HepG2 (cell line): Measurements from ENCODE around the gene TP73. TPM values are rescaled to one million over a fixed set of nuclear protein-coding genes. Genes with fewer than 3 reads are reported as not detected.

Source experiments
- ATAC-seq: fragments of 200-7000 bp; cut with Tn5 transposase; 3 replicates; pipeline ENCODE4 v1.9.1; 2020; ENCODE audit warnings: mild to moderate bottlenecking, moderate library complexity
- BruUV-seq: library from RNA; stranded (reverse); fragments of 400-500 nt; replicated peaks from 2 replicates; lab custom pipeline; 2021; lab: Mats Ljungman, UMichigan
- CTCF ChIA-PET: fragments of 300-600 bp; formaldehyde crosslinking; extraction: SDS; loops from one replicate; lab custom pipeline; 2021; ENCODE audit warnings: low total read pairs, inconsistent platforms, low intra/inter-chr PET ratio; lab: Yijun Ruan, JAX
- POLR2A ChIA-PET: fragments of 350-600 bp; sonication (Branson Sonifier 250); formaldehyde crosslinking; loops from one replicate; lab custom pipeline; 2020; ENCODE audit warnings: antibody characterized with exemption, inconsistent platforms; lab: Yijun Ruan, JAX
- DNase-seq: peaks from one replicate; pipeline ENCODE4 v3.0.0-alpha.2; 2015; ENCODE audit warnings: low spot score
- FAIRE-seq: peaks from 3 replicates; lab custom pipeline; 2011; peaks lifted over from hg19 to GRCh38; lab: Jason Lieb, UNC
- H2AFZ ChIP-seq: one replicate; pipeline ENCODE4 v1.6.1; 2011; ENCODE audit warnings: low read length, inconsistent platforms
- H3K27ac ChIP-seq: fragments of 300-600 bp; 3 replicates; pipeline ENCODE4 v1.8.0; 2011; ENCODE audit warnings: mixed run types, mild to moderate bottlenecking, mixed read lengths, low read length, inconsistent platforms; ENCODE audit not compliant: insufficient read depth; ENCODE audit errors: extremely low read length
- H3K27me3 ChIP-seq, 2 experiments: fragments of 200-600 bp in 1 of 2; 2 replicates in 1 of 2; 3 replicates in 1 of 2; pipeline versions ENCODE4 v1.6.0 to v1.8.0; 2011; ENCODE audit warnings: low read length in 2 of 2, mild to moderate bottlenecking in 2 of 2, moderate library complexity in 2 of 2, inconsistent platforms in 1 of 2; ENCODE audit not compliant: insufficient read depth in 2 of 2, control insufficient read depth in 1 of 2
- H3K36me3 ChIP-seq, 2 experiments: fragments of 200-600 bp in 1 of 2; replicated peaks in 1 of 2; 2 replicates in 1 of 2; 3 replicates in 1 of 2; pipeline versions ENCODE4 v1.5.1 to v1.8.0; 2011; ENCODE audit warnings: low read length in 2 of 2, inconsistent platforms in 1 of 2; ENCODE audit not compliant: insufficient read depth in 2 of 2, control insufficient read depth in 1 of 2
- H3K4me1 ChIP-seq: 2 replicates; pipeline ENCODE4 v1.5.1; 2012; ENCODE audit warnings: low read length, inconsistent platforms; ENCODE audit not compliant: insufficient read depth
- H3K4me2 ChIP-seq: 2 replicates; pipeline ENCODE4 v1.6.0; 2011; ENCODE audit warnings: low read depth, low read length, inconsistent platforms
- H3K4me3 ChIP-seq, 3 experiments: fragments of 200-600 bp in 1 of 3; sonication (generic), shearing (Covaris generic) in 1 of 3; replicated peaks in 1 of 3; 2 replicates each; pipeline ENCODE4 v1.5.1; 2011 to 2016; ENCODE audit warnings: low read length in 3 of 3, inconsistent platforms in 2 of 3, low read depth in 2 of 3, mild to moderate bottlenecking in 2 of 3, control low read depth in 1 of 3, mixed read lengths in 1 of 3; ENCODE audit not compliant: insufficient read depth in 1 of 3
- H3K79me2 ChIP-seq: one replicate; pipeline ENCODE4 v1.6.1; 2011; ENCODE audit warnings: low read length, inconsistent platforms; ENCODE audit not compliant: insufficient read depth
- H3K9ac ChIP-seq: 2 replicates; pipeline ENCODE4 v1.6.0; 2011; ENCODE audit warnings: mild to moderate bottlenecking, low read depth, low read length, inconsistent platforms; ENCODE audit not compliant: insufficient read depth
- H3K9me3 ChIP-seq: 2 replicates; pipeline ENCODE4 v1.5.1; 2012; ENCODE audit warnings: mild to moderate bottlenecking, low read length
- H4K20me1 ChIP-seq: 2 replicates; pipeline ENCODE4 v1.6.0; 2011; ENCODE audit warnings: inconsistent platforms, mild to moderate bottlenecking, low read length, moderate library complexity; ENCODE audit not compliant: insufficient read depth
- ATF7 ChIP-seq, 2 experiments: fragments of 450-650 bp in 1 of 2; sonication (generic) in 1 of 2; formaldehyde crosslinking in 1 of 2; IDR thresholded peaks; 2 replicates each; pipeline versions ENCODE4 v1.4.0 to v1.6.1; 2016 to 2020; ENCODE audit warnings: antibody characterized with exemption in 1 of 2, mild to moderate bottlenecking in 1 of 2, missing genetic modification reagents in 1 of 2
- BATF2 ChIP-seq: sonication (generic); formaldehyde crosslinking; IDR thresholded peaks from 2 replicates; pipeline ENCODE4 v1.8.0; 2022; ENCODE audit warnings: mild to moderate bottlenecking, missing genetic modification reagents, moderate library complexity
- CAMTA2 ChIP-seq: sonication (generic); formaldehyde crosslinking; IDR thresholded peaks from 2 replicates; pipeline ENCODE4 v1.4.0; 2020; ENCODE audit warnings: mild to moderate bottlenecking, missing genetic modification reagents, borderline replicate concordance
- CREB3 ChIP-seq: sonication (generic); formaldehyde crosslinking; IDR thresholded peaks from 2 replicates; pipeline ENCODE4 v1.5.0; 2020; ENCODE audit warnings: missing genetic modification reagents
- ELK4 ChIP-seq: sonication (generic); formaldehyde crosslinking; IDR thresholded peaks from 2 replicates; pipeline ENCODE4 v1.9.0; 2021; ENCODE audit warnings: missing genetic modification reagents, borderline replicate concordance
- IKZF4 ChIP-seq: sonication (generic); formaldehyde crosslinking; IDR thresholded peaks from 2 replicates; pipeline ENCODE4 v1.5.1; 2020; ENCODE audit warnings: borderline replicate concordance, mild to moderate bottlenecking, low read depth, missing genetic modification reagents; ENCODE audit errors: not compliant biosample characterization
- MAX ChIP-seq: IDR thresholded peaks from 2 replicates; pipeline ENCODE4 v1.6.1; 2012; ENCODE audit warnings: inconsistent platforms
- PAXIP1 ChIP-seq: sonication (generic); formaldehyde crosslinking; conservative IDR thresholded peaks from 2 replicates; pipeline ENCODE4 v1.4.0; 2020; ENCODE audit warnings: mild to moderate bottlenecking, missing genetic modification reagents, moderate library complexity
- RNF2 ChIP-seq: fragments of 450-650 bp; conservative IDR thresholded peaks from 2 replicates; pipeline ENCODE4 v1.6.1; 2016; ENCODE audit warnings: low read depth
- RORA ChIP-seq: sonication (generic); formaldehyde crosslinking; IDR thresholded peaks from 2 replicates; pipeline ENCODE4 v1.5.0; 2020; ENCODE audit warnings: mild to moderate bottlenecking, missing genetic modification reagents, moderate library complexity
- THAP9 ChIP-seq: sonication (generic); formaldehyde crosslinking; IDR thresholded peaks from 2 replicates; pipeline ENCODE4; 2020; ENCODE audit warnings: missing genetic modification reagents, mild to moderate bottlenecking, borderline replicate concordance
- U2AF1 ChIP-seq: fragments of 200-400 bp; formaldehyde crosslinking; optimal IDR thresholded peaks from 2 replicates; pipeline ENCODE3; 2017; ENCODE audit warnings: mild to moderate bottlenecking, low read depth, low read length
- ZNF326 ChIP-seq: sonication (generic); formaldehyde crosslinking; IDR thresholded peaks from 2 replicates; pipeline ENCODE4 v1.4.0; 2020; ENCODE audit warnings: missing genetic modification reagents, borderline replicate concordance
- ZNF460 ChIP-seq: sonication (generic); formaldehyde crosslinking; IDR thresholded peaks from 2 replicates; pipeline ENCODE4 v1.5.1; 2020; ENCODE audit warnings: missing genetic modification reagents, mild to moderate bottlenecking, borderline replicate concordance
- WGBS: methylation state at CpG from one replicate; pipeline ENCODE4 v1.1.6; 2017; ENCODE audit warnings: low lambda C conversion rate; 5-methylcytosine and 5-hydroxymethylcytosine counted together
- in situ Hi-C: cut with HindIII; loops from 2 replicates; pipeline ENCODE4 v1.10.0; 2017; ENCODE audit warnings: low pct_unique_long_range_greater_than_20kb; ENCODE audit not compliant: extremely low pct_ligation_motif_present
- intact Hi-C: fragments of 100-400 bp; cut with micrococcal nuclease; formaldehyde crosslinking; loops from one replicate; pipeline ENCODE4 v1.10.0; 2022; ENCODE audit not compliant: unreplicated experiment
- polyA plus RNA-seq, 8 experiments: library from polyadenylated mRNA; depleted of rRNA in 3 of 8; stranded (reverse) in 7 of 8; unstranded in 1 of 8; fragments of >200 nt; fragmentation: Illumina TruSeq in 4 of 8; extraction: Trizol in 4 of 8; gene quantifications; 2 replicates each; pipeline versions ENCODE4 v1.2.1 to v1.2.3, GENCODE V29; 2011 to 2016; ENCODE audit warnings: low read depth in 4 of 8, missing spikeins in 1 of 8, mixed read lengths in 1 of 8; ENCODE audit not compliant: insufficient read depth in 1 of 8
- total RNA-seq, 5 experiments: library from RNA; depleted of rRNA; stranded (reverse); fragments of >200 nt; fragmentation: Illumina TruSeq; extraction: Trizol; gene quantifications; 2 replicates each; pipeline ENCODE4 v1.2.3, GENCODE V29; 2016; ENCODE audit warnings: low read depth in 1 of 5

Gene TP73
- total and polyA plus RNA-seq, 2 of the 13 experiments (the other 11 are each of a cell fraction or from before 2014, with no cell fraction given), result 0.49 to 1.1 TPM

GRCh38 chr1:3713840-3714239 lies 61.5 kb downstream of the TP73 start:
- Histone ChIP-seq H4K20me1 (peaks cover 6% of the 10 kb centered on the region; the same call in 1 of the 2 replicates), H3K9ac (no peak overlapping the region), H3K36me3 (no peaks in the 10 kb centered on the region), H3K27me3 (peaks cover 1 to 9% of the 10 kb centered on the region in 2 experiments; a peak in 4 of 5 replicates), H3K27ac (no peak overlapping the region), H3K9me3 (no peaks in the 10 kb centered on the region), H3K4me2 (no peak overlapping the region), H3K79me2 (no peaks in the 10 kb centered on the region), H3K4me1 (peaks cover 11% of the 10 kb centered on the region), H3K4me3 (no peak overlapping the region), H2AFZ (no peak overlapping the region)
- FAIRE-seq (no peak), DNase-seq (no peak), ATAC-seq (no peak)
- no TSS peak for BruUV-seq
- intact Hi-C loops (no loop called here), in situ Hi-C loops (no loop called here)
- ChIA-PET CTCF (no interaction called here), POLR2A (interaction anchor here (1.6 kb wide), 1 partner anchor 11 kb away, joined by 3 read pairs; no protein-coding TSS in a partner anchor)
- WGBS, result 88% methylated on average over 3 of the region's 7 CpGs
- TF ChIP-seq U2AF1 (no peak), RORA (CRISPR knock-in tag) (no peak), ATF7 (IDR thresholded peaks at IDR 0.05) (no peak), ATF7 (CRISPR knock-in tag; IDR thresholded peaks at IDR 0.05) (no peak), CREB3 (CRISPR knock-in tag) (no peak), CAMTA2 (CRISPR knock-in tag) (no peak), IKZF4 (CRISPR knock-in tag) (no peak), PAXIP1 (CRISPR knock-in tag) (no peak), BATF2 (CRISPR knock-in tag) (no peak), THAP9 (CRISPR knock-in tag) (no peak), MAX (no peak), RNF2 (no peak), ELK4 (CRISPR knock-in tag) (no peak), ZNF326 (CRISPR knock-in tag) (no peak), ZNF460 (CRISPR knock-in tag) (no peak)
